Stimulated activated naive CD8-positive, alpha-beta T cell treated with anti-CD3 and anti-CD28 coated beads, Interleukin-15, Interleukin-2, amounts not matched to agents 100 U/mL and 50 U/mL, for 24 hours (primary cell): ENCODE measurements around the gene TIFAB.
"Not testable (repeated sequence)": the region's sequence is repeated elsewhere in the genome, so short reads cannot be mapped to it uniquely, and the experiment has no call there.

ENCODE experiments used
- ATAC-seq: fragments of 150-1000 bp; cut with Tn5 transposase; one replicate; pipeline ENCODE4 v1.10.0; 2021
- DNase-seq: peaks from one replicate; pipeline ENCODE4 v3.0.0; 2021

The TIFAB gene, protein sequence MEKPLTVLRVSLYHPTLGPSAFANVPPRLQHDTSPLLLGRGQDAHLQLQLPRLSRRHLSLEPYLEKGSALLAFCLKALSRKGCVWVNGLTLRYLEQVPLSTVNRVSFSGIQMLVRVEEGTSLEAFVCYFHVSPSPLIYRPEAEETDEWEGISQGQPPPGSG

DNA sequence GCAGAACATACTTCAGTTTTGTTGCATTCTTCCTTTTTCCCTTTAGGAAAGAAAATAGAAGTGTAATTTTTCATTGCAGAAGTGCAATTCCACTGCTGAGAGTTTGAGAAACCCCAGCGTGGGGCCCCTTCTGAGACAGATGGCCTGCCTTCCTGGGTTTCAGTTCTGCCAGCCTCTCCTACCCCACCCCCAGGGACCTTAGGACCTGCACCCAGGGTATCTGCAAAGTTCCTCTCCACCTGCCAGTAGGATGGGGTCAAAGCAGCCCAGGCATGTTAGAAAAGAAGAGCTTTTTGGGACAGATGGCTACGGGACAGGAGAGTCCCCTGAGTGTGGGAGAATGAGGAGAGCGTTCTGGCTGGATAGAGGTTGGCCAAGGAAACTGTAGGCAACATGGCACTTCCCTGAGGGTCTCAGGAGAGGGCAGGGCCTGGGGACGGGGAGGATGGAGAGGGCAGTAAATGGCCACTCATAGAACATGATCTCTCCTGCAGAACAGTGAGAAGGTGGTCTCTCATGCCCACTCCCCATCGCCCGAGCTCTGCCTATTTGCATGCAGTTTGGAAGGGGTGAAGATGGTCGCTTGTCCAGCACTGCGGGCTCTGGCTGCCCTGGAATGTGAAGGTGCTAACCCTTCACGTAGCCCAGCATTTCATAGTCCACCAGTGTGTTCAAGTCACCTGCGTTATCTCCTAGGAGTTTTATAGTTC lies at the start of gene TIFAB:
TSS of gene TIFAB (minus strand) at position 31 of the 710 bp plus-strand sequence. CDS start 2,412 bp downstream, outside the sequence.
- no peak for ATAC-seq

DNA sequence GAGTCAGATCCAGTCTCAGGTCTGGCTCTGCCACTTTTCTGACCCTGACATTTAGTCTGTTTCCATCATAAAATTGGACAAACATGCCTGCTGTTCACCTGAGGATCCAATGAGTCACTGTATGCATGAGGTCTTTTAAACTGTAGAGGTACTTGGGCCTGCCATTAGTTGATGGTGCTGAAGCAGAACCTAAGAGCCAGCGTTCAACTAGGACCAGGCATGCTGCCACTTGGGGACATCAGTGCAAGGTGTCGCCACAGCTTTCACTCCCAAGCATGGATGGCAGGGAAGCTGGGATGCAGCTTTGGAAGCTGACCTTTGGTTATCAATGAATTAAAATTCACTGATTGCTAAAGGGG lies 46.5 kb upstream of the TIFAB start:
- DNase-seq (no peak), ATAC-seq (no peak)

More for the DNA sequence above, at the start of gene TIFAB:
- no peak for DNase-seq

- DNase-seq, result no peak
These were observed 46.0 kb upstream of the TIFAB start for GRCh38 chr5:135497971-135498636.

GRCh38 chr5:135495531-135495930 lies 43.4 kb upstream of the TIFAB start:
- not testable (repeated sequence) for ATAC-seq, DNase-seq

More at GRCh38 chr5:135497971-135498636, 46.0 kb upstream of the TIFAB start:
- no peak for ATAC-seq

- ATAC-seq (no peak), DNase-seq (no peak)
These were observed 42.0 kb upstream of the TIFAB start for GRCh38 chr5:135494196-135494595.

GRCh38 chr5:135493406-135494180 lies 41.4 kb upstream of the TIFAB start:
- no peak for ATAC-seq

DNA sequence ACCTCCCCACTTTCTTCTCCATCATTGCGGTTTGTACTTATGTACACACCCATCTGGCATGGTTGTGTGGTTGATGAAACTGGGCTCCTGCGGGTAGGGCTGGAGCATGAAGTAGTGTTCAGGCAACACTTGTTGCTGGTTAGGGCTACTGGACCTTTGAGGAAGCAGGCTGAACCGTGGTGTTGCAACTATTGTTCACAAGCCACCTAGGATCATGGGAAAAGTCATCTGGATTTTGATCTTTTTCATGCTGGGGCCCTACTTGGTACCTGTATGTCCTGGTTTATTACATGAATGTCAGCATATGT lies 40.1 kb upstream of the TIFAB start:
- ATAC-seq (no peak), DNase-seq (no peak)

More at GRCh38 chr5:135493406-135494180, 41.4 kb upstream of the TIFAB start:
- DNase-seq, result no peak

DNA sequence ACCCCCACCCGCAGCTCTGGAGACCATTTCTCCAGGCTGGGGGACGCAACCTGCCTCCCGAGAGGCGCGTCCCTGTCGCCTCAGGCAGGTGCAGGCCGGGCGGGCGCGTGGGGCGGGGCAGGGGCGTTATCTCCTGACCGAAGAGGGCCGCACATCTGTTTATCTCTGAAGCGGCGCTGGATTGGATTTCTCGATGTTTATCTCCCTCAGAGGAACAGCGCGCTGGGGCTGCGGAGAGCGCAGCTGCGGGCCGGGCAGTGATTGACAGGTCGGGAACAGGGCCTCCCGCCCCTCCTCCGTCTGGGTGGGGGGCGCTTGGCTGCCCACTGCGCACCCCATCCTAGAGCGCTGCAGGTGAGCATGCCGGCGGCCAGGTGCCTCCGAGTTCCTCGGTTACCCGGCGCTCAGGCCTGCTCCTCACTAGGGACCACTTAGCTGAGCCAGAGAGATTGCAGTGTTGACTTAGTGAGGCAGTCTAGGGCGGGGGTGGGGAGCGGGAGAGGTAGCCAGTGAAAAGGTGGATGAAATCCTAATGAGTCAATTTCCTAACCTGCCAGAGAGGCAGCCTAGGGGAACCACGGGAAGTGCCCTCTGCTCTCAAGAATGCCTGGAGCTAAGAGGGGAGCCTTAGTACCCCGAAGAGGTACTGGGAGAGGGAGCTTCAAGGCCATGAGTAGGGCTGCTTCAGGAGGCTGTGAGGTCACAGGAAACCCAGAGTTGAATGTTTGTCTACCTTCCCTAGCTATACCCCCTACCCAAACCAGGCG lies 39.6 kb upstream of the TIFAB start:
- ATAC-seq (no peak), DNase-seq (no peak)

GRCh38 chr5:135491038-135491551 lies 38.9 kb upstream of the TIFAB start:
- no peak for DNase-seq
- no peak for ATAC-seq

DNA sequence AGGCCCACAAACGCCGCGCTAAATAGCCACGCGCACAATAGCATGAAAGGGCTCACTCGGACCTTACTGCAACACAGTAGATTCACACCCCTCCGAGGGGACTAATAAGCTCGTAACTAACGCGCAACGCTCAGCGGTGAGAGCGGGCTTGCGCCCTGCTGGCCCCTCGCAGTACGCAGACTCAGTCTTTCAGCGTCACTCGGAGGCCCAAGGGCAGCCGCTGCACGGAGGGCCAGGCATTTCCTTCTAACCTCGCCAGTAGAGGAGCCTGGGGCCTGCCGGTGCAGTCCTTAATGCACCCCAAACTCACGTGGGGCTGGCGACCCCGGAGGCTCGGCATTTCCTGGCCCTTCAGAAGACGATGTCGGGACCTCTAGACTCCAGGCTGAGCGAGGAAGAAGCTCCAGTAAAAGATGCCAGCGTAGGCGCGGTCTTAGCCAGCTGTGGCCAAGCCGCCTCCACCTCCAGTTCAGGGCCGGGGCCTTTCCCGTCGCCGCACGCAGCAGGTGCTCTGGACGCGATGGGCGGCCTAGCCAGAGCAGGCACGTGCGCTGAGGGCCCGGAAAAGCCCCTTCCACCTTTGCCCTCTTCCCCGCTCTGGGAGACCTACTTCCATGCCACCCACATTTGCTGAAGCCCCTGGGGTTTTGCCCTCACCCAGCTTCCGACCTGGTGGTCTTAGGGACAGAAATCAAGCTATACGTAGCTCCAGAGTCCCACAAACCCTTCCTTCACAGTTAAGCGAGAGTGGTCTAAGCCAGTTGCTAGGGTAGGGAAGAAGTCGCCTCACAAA lies 38.3 kb upstream of the TIFAB start:
- DNase-seq, result no peak
- no peak for ATAC-seq

DNA sequence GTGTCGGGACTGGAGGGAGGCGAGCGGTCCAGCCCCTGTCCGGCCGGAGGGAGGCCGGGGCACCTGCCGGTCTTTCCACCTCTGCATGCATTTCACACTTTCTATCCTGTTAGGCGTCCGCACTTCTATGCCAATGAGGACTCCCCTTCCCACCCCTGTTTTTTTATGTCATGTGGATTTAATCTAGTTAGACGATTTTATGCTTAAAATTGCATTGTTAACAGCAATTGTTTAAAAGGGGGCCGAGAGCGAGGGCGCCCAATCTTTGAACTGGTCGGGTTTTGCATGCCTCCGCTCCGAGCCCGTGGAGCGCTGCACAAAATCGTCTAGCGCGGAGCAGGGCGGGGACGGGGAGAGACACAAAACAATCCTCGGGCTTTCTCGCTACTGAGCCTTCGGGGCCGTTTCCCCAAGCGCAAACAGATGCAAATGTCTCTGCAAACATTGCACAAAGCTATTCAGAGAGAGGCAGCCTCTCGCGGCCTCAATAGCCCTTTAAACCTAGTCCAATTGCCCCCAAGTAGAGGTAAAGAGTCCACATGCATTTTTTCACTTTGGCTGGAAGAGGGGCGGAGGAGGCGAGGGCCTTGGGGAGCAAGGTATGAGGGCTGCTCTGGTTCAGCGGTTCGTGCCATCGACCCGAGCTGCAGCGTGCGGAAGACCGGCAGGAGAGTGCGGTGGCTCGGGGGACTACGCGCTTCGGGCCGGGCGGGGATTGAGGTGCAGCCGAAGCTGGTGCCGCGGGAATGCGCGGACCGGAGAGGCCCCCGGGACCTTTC lies 37.5 kb upstream of the TIFAB start:
- ATAC-seq (no peak), DNase-seq (no peak)

DNA sequence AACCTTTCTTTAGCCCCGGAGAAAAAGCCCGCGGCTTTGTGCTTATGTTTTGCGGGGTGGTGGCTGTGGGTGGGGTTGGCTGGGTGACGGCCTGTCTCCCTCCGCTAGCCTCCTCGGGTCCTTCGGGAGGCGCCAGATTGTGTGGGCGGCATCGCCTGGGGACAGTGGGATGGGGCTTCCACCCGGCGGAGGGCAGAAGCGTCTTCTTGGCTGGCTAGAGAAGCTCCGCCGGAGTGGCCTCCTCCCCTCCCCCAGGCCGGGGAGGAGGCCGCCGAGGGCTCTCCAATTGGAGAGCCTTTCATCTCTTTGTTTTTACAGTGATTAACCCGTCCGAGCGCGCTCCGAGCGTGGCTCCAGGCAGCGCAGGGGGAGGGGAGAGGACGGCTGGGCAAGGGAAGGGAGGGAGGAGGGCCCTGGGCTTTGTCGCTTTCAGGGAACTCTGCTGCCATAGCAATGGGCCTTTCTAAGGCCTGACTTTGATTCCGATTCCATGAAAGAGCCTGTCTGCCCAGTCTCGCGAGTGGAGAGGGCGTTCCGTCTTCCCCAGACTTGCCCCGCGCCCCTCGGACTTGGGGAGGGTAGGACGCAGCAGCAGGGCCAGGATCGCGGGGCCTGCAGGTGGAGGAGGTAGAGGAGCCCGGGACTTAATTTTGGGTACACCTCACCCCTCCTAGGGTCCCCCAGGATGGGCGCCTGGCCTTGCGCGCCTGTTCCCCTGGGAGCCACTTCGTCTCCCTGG lies 36.7 kb upstream of the TIFAB start:
- DNase-seq, result no peak

GRCh38 chr5:135487839-135488514 lies 35.8 kb upstream of the TIFAB start:
- ATAC-seq, result no peak
- DNase-seq, result no peak

More for the DNA sequence above, 36.7 kb upstream of the TIFAB start:
- ATAC-seq, result no peak

GRCh38 chr5:135487037-135487395 lies 34.9 kb upstream of the TIFAB start:
- ATAC-seq, result no peak
- DNase-seq, result no peak

DNA sequence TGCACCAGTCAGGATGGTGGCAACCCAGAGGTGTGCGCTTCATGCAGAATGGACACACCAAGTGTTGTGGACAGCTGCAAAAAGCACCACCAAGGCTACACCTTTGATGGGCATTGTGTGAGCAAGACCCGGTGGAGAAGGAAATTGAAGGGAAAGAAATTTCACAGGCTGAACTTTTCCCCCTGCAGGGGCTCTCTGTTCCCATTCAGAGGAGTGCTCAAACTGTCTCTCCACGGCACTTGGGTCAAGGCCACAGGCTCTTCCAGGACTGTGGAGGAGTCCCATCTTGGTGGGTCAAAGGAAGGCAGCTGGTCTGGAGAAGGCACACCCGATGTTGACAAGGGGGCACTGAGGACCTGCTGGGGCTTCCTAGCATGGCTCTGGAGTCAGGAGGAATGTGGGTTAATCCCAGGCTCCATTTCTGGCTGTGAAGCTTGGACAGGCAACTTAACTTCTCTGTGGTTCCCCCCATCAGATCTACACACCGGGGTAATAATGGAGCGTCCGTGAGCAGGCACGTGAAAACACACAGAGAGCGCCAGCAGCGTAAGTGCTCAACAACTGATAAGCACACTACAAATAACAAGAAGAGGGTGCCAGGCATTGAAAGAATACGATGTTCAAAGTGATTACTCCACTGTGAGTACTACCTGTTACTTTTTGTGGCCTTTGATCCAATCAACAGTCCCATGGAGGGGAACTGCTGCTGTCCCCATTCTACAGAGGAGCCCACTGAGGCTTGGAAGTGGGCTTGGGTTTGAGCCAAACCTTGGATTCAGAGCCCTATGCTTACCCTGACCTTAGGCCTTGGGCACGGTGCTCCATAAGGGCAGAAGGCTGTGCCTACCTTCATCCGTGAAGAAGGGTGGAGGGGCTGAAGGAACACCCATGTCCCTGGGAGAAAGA lies 34.2 kb upstream of the TIFAB start:
- DNase-seq, result no peak
- ATAC-seq, result no peak

GRCh38 chr5:135484674-135485086 lies 32.5 kb upstream of the TIFAB start:
- no peak for ATAC-seq

GRCh38 chr5:135483254-135483653 lies 31.1 kb upstream of the TIFAB start:
- no peak for ATAC-seq
- no peak for DNase-seq

More at GRCh38 chr5:135484674-135485086, 32.5 kb upstream of the TIFAB start:
- DNase-seq, result no peak
